Measurements from ENCODE around the gene C19orf53.
"Not testable (repeated sequence)": the region's sequence is repeated elsewhere in the genome, so short reads cannot be mapped to it uniquely, and the experiment has no call there.

Gene C19orf53

GRCh38 chr19:13753622-13754021 lies 20.6 kb upstream of the C19orf53 start:
- not testable (repeated sequence) for DNase-seq (ENCODE audit: low spot score in 2 of 2); H3K27ac Mint-ChIP-seq; H3K27me3 Mint-ChIP-seq; ATAC-seq (ENCODE audit: low read depth); H3K4me3 Mint-ChIP-seq; H3K9me3 Mint-ChIP-seq; H3K4me1 Mint-ChIP-seq
- peaks cover 27% of the 10 kb centered on the region for H3K36me3 Mint-ChIP-seq

- no peak for DNase-seq (ENCODE audit: low spot score in 2 of 2)
- H3K4me1 Mint-ChIP-seq = no peaks in the 10 kb centered on the region
- ATAC-seq (ENCODE audit: low read depth) = no peak
- no peaks in the 10 kb centered on the region for H3K9me3 Mint-ChIP-seq
- no peak overlapping the region for H3K27ac Mint-ChIP-seq
- H3K27me3 Mint-ChIP-seq = no peaks in the 10 kb centered on the region
- no peak overlapping the region for H3K4me3 Mint-ChIP-seq
- H3K36me3 Mint-ChIP-seq = peaks cover 27% of the 10 kb centered on the region
These were observed 18.0 kb upstream of the C19orf53 start for GRCh38 chr19:13756210-13756609.

- no peak for DNase-seq (ENCODE audit: low spot score in 2 of 2)
- H3K9me3 Mint-ChIP-seq = no peaks in the 10 kb centered on the region
- no peak overlapping the region for H3K4me3 Mint-ChIP-seq
- H3K36me3 Mint-ChIP-seq = peaks cover 29% of the 10 kb centered on the region
- ATAC-seq (ENCODE audit: low read depth) = no peak
- H3K27ac Mint-ChIP-seq = no peak overlapping the region
- no peaks in the 10 kb centered on the region for H3K4me1 Mint-ChIP-seq
- no peaks in the 10 kb centered on the region for H3K27me3 Mint-ChIP-seq
These were observed 16.2 kb upstream of the C19orf53 start for GRCh38 chr19:13757805-13758772.

GRCh38 chr19:13758795-13759194 lies 15.5 kb upstream of the C19orf53 start:
- Mint-ChIP-seq H3K9me3 (no peaks in the 10 kb centered on the region), H3K4me3 (no peak overlapping the region), H3K4me1 (peaks cover under 1% of the 10 kb centered on the region), H3K36me3 (peaks cover 28% of the 10 kb centered on the region), H3K27me3 (no peaks in the 10 kb centered on the region), H3K27ac (no peak overlapping the region)
- ATAC-seq (ENCODE audit: low read depth) = no peak
- no peak for DNase-seq (ENCODE audit: low spot score in 2 of 2)

- DNase-seq (ENCODE audit: low spot score in 2 of 2) = no peak
- peaks cover 12% of the 10 kb centered on the region for H3K4me1 Mint-ChIP-seq
- H3K36me3 Mint-ChIP-seq = peaks cover 16% of the 10 kb centered on the region
- H3K27ac Mint-ChIP-seq = no peak overlapping the region
- no peak overlapping the region for H3K4me3 Mint-ChIP-seq
- no peak for ATAC-seq (ENCODE audit: low read depth)
- H3K27me3 Mint-ChIP-seq = no peaks in the 10 kb centered on the region
- no peaks in the 10 kb centered on the region for H3K9me3 Mint-ChIP-seq
These were observed 12.8 kb upstream of the C19orf53 start for GRCh38 chr19:13761423-13761822.

- ATAC-seq (ENCODE audit: low read depth) = no peak
- no peak overlapping the region for H3K4me3 Mint-ChIP-seq
- H3K27me3 Mint-ChIP-seq = no peaks in the 10 kb centered on the region
- no peak for DNase-seq (ENCODE audit: low spot score in 2 of 2)
- no peaks in the 10 kb centered on the region for H3K9me3 Mint-ChIP-seq
- H3K4me1 Mint-ChIP-seq = peaks cover 12% of the 10 kb centered on the region
- H3K36me3 Mint-ChIP-seq = peaks cover 12% of the 10 kb centered on the region
- no peak overlapping the region for H3K27ac Mint-ChIP-seq
These were observed 11.5 kb upstream of the C19orf53 start for GRCh38 chr19:13762635-13763235.

GRCh38 chr19:13763265-13763664 lies 11.0 kb upstream of the C19orf53 start:
- Mint-ChIP-seq H3K27me3 (no peaks in the 10 kb centered on the region), H3K4me1 (peaks cover 12% of the 10 kb centered on the region), H3K9me3 (no peaks in the 10 kb centered on the region), H3K36me3 (peaks cover 7% of the 10 kb centered on the region), H3K4me3 (peak overlapping the region; percentile 59), H3K27ac (no peak overlapping the region)
- DNase-seq (ENCODE audit: low spot score in 2 of 2) (no peak), ATAC-seq (ENCODE audit: low read depth) (no peak)

GRCh38 chr19:13764101-13764807 lies 10.0 kb upstream of the C19orf53 start, which contains the start of gene MRI1:
Gene MRI1, plus strand, starts transcription at chr19:13764522. Its CDS starts 67 bp downstream, at chr19:13764589.
- Mint-ChIP-seq H3K9me3 (no peaks in the 10 kb centered on the region), H3K4me3 (peak within 1 kb of the TSS; percentile 86), H3K4me1 (peaks cover 12% of the 10 kb centered on the region), H3K36me3 (peaks cover 5% of the 10 kb centered on the region), H3K27ac (peak within 1 kb of the TSS; percentile 85), H3K27me3 (no peaks in the 10 kb centered on the region)
- DNase-seq (ENCODE audit: low spot score in 2 of 2) = peak; percentile 24 to 53
- ATAC-seq (ENCODE audit: low read depth) = peak; percentile 74

- DNase-seq (ENCODE audit: low spot score in 2 of 2) (peak; percentile 17 to 43), ATAC-seq (ENCODE audit: low read depth) (peak; percentile 74)
- no peaks in the 10 kb centered on the region for H3K27me3 Mint-ChIP-seq
- peaks cover 6% of the 10 kb centered on the region for H3K36me3 Mint-ChIP-seq
- peaks cover 12% of the 10 kb centered on the region for H3K4me1 Mint-ChIP-seq
- peak overlapping the region; percentile 85 for H3K27ac Mint-ChIP-seq
- H3K4me3 Mint-ChIP-seq = peak overlapping the region; percentile 86
- no peaks in the 10 kb centered on the region for H3K9me3 Mint-ChIP-seq
These were observed 9.3 kb upstream of the C19orf53 start for GRCh38 chr19:13764821-13765394.

- peaks cover 12% of the 10 kb centered on the region for H3K4me1 Mint-ChIP-seq
- H3K9me3 Mint-ChIP-seq = no peaks in the 10 kb centered on the region
- peak overlapping the region; percentile 85 for H3K27ac Mint-ChIP-seq
- DNase-seq (ENCODE audit: low spot score in 2 of 2) = no peak
- ATAC-seq (ENCODE audit: low read depth) = no peak
- no peaks in the 10 kb centered on the region for H3K27me3 Mint-ChIP-seq
- H3K4me3 Mint-ChIP-seq = peak overlapping the region; percentile 86
- H3K36me3 Mint-ChIP-seq = peaks cover 7% of the 10 kb centered on the region
These were observed 8.7 kb upstream of the C19orf53 start for GRCh38 chr19:13765395-13766094.

- Mint-ChIP-seq H3K4me1 (peaks cover 12% of the 10 kb centered on the region), H3K9me3 (no peaks in the 10 kb centered on the region), H3K27ac (peak overlapping the region; percentile 85), H3K27me3 (no peaks in the 10 kb centered on the region), H3K36me3 (peaks cover 7% of the 10 kb centered on the region), H3K4me3 (peak overlapping the region; percentile 22)
- ATAC-seq (ENCODE audit: low read depth) (no peak), DNase-seq (ENCODE audit: low spot score in 2 of 2) (no peak)
These were observed 8.2 kb upstream of the C19orf53 start for GRCh38 chr19:13766095-13766481.

GRCh38 chr19:13768510-13768909 lies 5.7 kb upstream of the C19orf53 start:
- DNase-seq (ENCODE audit: low spot score in 2 of 2) (no peak), ATAC-seq (ENCODE audit: low read depth) (no peak)
- no peak overlapping the region for H3K27ac Mint-ChIP-seq
- H3K27me3 Mint-ChIP-seq = no peaks in the 10 kb centered on the region
- H3K4me3 Mint-ChIP-seq = no peak overlapping the region
- peaks cover 12% of the 10 kb centered on the region for H3K4me1 Mint-ChIP-seq
- H3K9me3 Mint-ChIP-seq = no peaks in the 10 kb centered on the region
- H3K36me3 Mint-ChIP-seq = peaks cover 5% of the 10 kb centered on the region

- H3K4me1 Mint-ChIP-seq = peaks cover 21% of the 10 kb centered on the region
- no peak overlapping the region for H3K4me3 Mint-ChIP-seq
- ATAC-seq (ENCODE audit: low read depth) (no peak), DNase-seq (ENCODE audit: low spot score in 2 of 2) (no peak)
- H3K27me3 Mint-ChIP-seq = no peaks in the 10 kb centered on the region
- no peaks in the 10 kb centered on the region for H3K9me3 Mint-ChIP-seq
- peaks cover 7% of the 10 kb centered on the region for H3K36me3 Mint-ChIP-seq
- no peak overlapping the region for H3K27ac Mint-ChIP-seq
These were observed 4.1 kb upstream of the C19orf53 start for GRCh38 chr19:13770013-13770635.
